K562 (cell line): ENCODE data around the gene C8A. TPM values are rescaled to one million over a fixed set of nuclear protein-coding genes. Genes with fewer than 3 reads are reported as not detected.

Experiments used
- ATAC-seq: fragments of 200-7000 bp; cut with Tn5 transposase; 3 replicates; pipeline ENCODE4 v1.9.1; 2020; ENCODE audit warnings: moderate library complexity
- Bru-seq: library from RNA; stranded (reverse); fragments of 400-500 nt; gene quantifications from one replicate; lab custom pipeline; 2021; lab: Mats Ljungman, UMichigan
- BruChase-seq, 2 experiments: library from RNA; stranded (reverse); fragments of 400-500 nt; gene quantifications; one replicate each; lab custom pipeline; 2021; lab: Mats Ljungman, UMichigan
- BruUV-seq: library from RNA; stranded (reverse); fragments of 400-500 nt; replicated peaks from 2 replicates; lab custom pipeline; 2021; lab: Mats Ljungman, UMichigan
- CTCF ChIA-PET: fragments of 300-600 bp; formaldehyde crosslinking; extraction: SDS; loops from one replicate; lab custom pipeline; 2021; ENCODE audit warnings: low intra/inter-chr PET ratio; lab: Yijun Ruan, JAX
- POLR2A ChIA-PET: fragments of 300-600, 350-650 bp; sonication (Branson Sonifier 250); formaldehyde crosslinking; extraction: SDS; loops from one replicate; lab custom pipeline; 2021; ENCODE audit warnings: antibody characterized with exemption, inconsistent platforms; lab: Yijun Ruan, JAX
- DNase-seq, 4 experiments: peaks; one replicate each; pipeline versions ENCODE4 v3.0.0 to v3.0.0-alpha.2; 2011 to 2018; ENCODE audit warnings: low spot score in 3 of 4, mixed read lengths in 3 of 4; ENCODE audit errors: extremely low read depth in 1 of 4
- FAIRE-seq: peaks from 2 replicates; lab custom pipeline; 2011; peaks lifted over from hg19 to GRCh38; lab: Jason Lieb, UNC
- H2AFZ ChIP-seq: 2 replicates; pipeline ENCODE4 v1.6.0; 2011; ENCODE audit warnings: low read depth, low read length, control low read depth, inconsistent platforms
- H3K27ac ChIP-seq: fragments of 200-600 bp; 3 replicates; pipeline ENCODE4 v1.8.0; 2011; ENCODE audit warnings: low read depth, mild to moderate bottlenecking, control low read depth, inconsistent platforms, low read length, moderate library complexity, mixed read lengths; ENCODE audit errors: extremely low read depth
- H3K27me3 ChIP-seq, 2 experiments: fragments of 300-600 bp in 1 of 2; 2 replicates in 1 of 2; 3 replicates in 1 of 2; pipeline versions ENCODE4 v1.6.0 to v1.8.0; 2011; ENCODE audit warnings: inconsistent platforms in 2 of 2, low read length in 2 of 2, mild to moderate bottlenecking in 1 of 2, mixed read lengths in 1 of 2, moderate library complexity in 1 of 2; ENCODE audit not compliant: control insufficient read depth in 2 of 2, insufficient read depth in 2 of 2
- H3K36me3 ChIP-seq: fragments of 300-600 bp; 3 replicates; pipeline ENCODE4 v1.8.0; 2011; ENCODE audit warnings: mild to moderate bottlenecking, low read length, inconsistent platforms; ENCODE audit not compliant: control insufficient read depth, insufficient read depth
- H3K4me1 ChIP-seq, 2 experiments: fragments of 200-600 bp in 1 of 2; replicated peaks in 1 of 2; 2 replicates in 1 of 2; 3 replicates in 1 of 2; pipeline versions ENCODE4 v1.5.1 to v1.8.0; 2011; ENCODE audit warnings: inconsistent platforms in 2 of 2, low read length in 2 of 2, mild to moderate bottlenecking in 1 of 2, mixed read lengths in 1 of 2, moderate library complexity in 1 of 2; ENCODE audit not compliant: control insufficient read depth in 2 of 2, insufficient read depth in 2 of 2
- H3K4me2 ChIP-seq: 2 replicates; pipeline ENCODE4 v1.6.1; 2011; ENCODE audit warnings: low read length, control low read depth, inconsistent platforms, mixed read lengths; ENCODE audit not compliant: insufficient read depth
- H3K4me3 ChIP-seq: fragments of 200-600 bp; sonication (generic), shearing (Covaris generic); 2 replicates; pipeline ENCODE4 v1.5.1; 2016; ENCODE audit warnings: control low read depth, inconsistent platforms
- H3K79me2 ChIP-seq: fragments of 200-600 bp; 3 replicates; pipeline ENCODE4 v1.8.0; 2011; ENCODE audit warnings: low read length, inconsistent platforms; ENCODE audit not compliant: control insufficient read depth, insufficient read depth
- H3K9ac ChIP-seq, 2 experiments: 2 replicates each; pipeline versions ENCODE4 v1.6.0 to v1.6.1; 2011; ENCODE audit warnings: low read depth in 2 of 2, low read length in 2 of 2, control low read depth in 1 of 2, inconsistent platforms in 1 of 2, mild to moderate bottlenecking in 1 of 2, mixed read lengths in 1 of 2; ENCODE audit not compliant: insufficient read depth in 1 of 2
- H3K9me1 ChIP-seq: one replicate; pipeline ENCODE4 v1.6.0; 2011; ENCODE audit warnings: inconsistent platforms, mild to moderate bottlenecking, low read length, moderate library complexity; ENCODE audit not compliant: control insufficient read depth, insufficient read depth
- H3K9me3 ChIP-seq: replicated peaks from 2 replicates; pipeline ENCODE4 v1.5.1; 2011; ENCODE audit warnings: low read depth, low read length, inconsistent platforms; ENCODE audit not compliant: control insufficient read depth, insufficient read depth
- H4K20me1 ChIP-seq: replicated peaks from 2 replicates; pipeline ENCODE4 v1.6.1; 2011; ENCODE audit warnings: low read length, inconsistent platforms, mixed read lengths; ENCODE audit not compliant: control insufficient read depth, insufficient read depth
- WGBS: fragments of 100-300 bp; shearing (Covaris generic); methylation state at CpG from one replicate; pipeline ENCODE4 v1.1.6; 2016; ENCODE audit warnings: low coverage, mixed read lengths; ENCODE audit not compliant: insufficient coverage; ENCODE audit errors: missing lambda C conversion rate; 5-methylcytosine and 5-hydroxymethylcytosine counted together
- in situ Hi-C: fragments of 300-500 bp; cut with MboI; formaldehyde crosslinking; loops from 4 replicates; pipeline ENCODE4 v1.15.0; 2018; ENCODE audit warnings: inconsistent platforms, mixed read lengths
- intact Hi-C: fragments of 100-400 bp; cut with micrococcal nuclease; formaldehyde crosslinking; loops from 2 replicates; pipeline ENCODE4 v1.14.2; 2022
- long read RNA-seq, 3 experiments: library from polyadenylated mRNA in 2 of 3; library from RNA in 1 of 3; unstranded in 2 of 3; stranded (forward) in 1 of 3; transcript quantifications; one replicate each; pipeline ENCODE4 v2.0.0, GENCODE V29; 2019 to 2022
- polyA minus RNA-seq, 3 experiments: library from RNA; depleted of rRNA, polyadenylated mRNA; stranded (reverse); fragments of >200 nt; gene quantifications; 2 replicates each; pipeline ENCODE4 v1.2.3, GENCODE V29; 2011
- polyA plus RNA-seq, 8 experiments: library from polyadenylated mRNA; depleted of rRNA in 4 of 8; stranded (reverse) in 5 of 8; unstranded in 3 of 8; fragments of >200 nt; fragmentation: Nextera tagmentation in 2 of 8; fragmentation: Illumina TruSeq in 1 of 8; extraction: Ambion mirVana in 2 of 8; extraction: Trizol in 1 of 8; gene quantifications; 2 replicates each; pipeline versions ENCODE4 v1.2.1 to v1.2.3, GENCODE V29; 2011 to 2014; ENCODE audit warnings: inconsistent platforms in 1 of 8, missing spikeins in 1 of 8
- total RNA-seq, 7 experiments: library from RNA; depleted of rRNA in 6 of 7; stranded (reverse); fragments of >200 nt in 6 of 7; fragmentation: Illumina TruSeq in 2 of 7; extraction: Trizol in 2 of 7; gene quantifications; 2 replicates each; pipeline versions ENCODE4 v1.2.1 to v1.2.3, GENCODE V29; 2011 to 2021; ENCODE audit warnings: low replicate concordance in 1 of 7
- TF ChIP-seq, protein P1 (sequence below): fragments of 450-650 bp; IDR thresholded peaks from 2 replicates; pipeline ENCODE4 v1.6.1; 2016; ENCODE audit warnings: low read depth, mild to moderate bottlenecking, moderate library complexity

Gene C8A
- not detected in 2 replicates for total RNA-seq (2011; cell fraction: chromatin; rRNA removed; ENCODE audit: low replicate concordance)
- total RNA-seq (2011; cell fraction: nucleolus; rRNA removed) = not detected in 2 replicates
- not detected in 2 replicates for total RNA-seq (2011; cell fraction: nucleoplasm; rRNA removed)
- not detected in 2 replicates for total RNA-seq (2014; rRNA removed)
- not detected in 2 replicates for total RNA-seq (2014; rRNA removed; fragmentation: Illumina TruSeq; extraction: Trizol)
- total RNA-seq (2015; rRNA removed; fragmentation: Illumina TruSeq; extraction: Trizol) = not detected in 2 replicates
- total RNA-seq (2021) = 0.09 TPM in 1 of 2 replicates, not detected in the other
- polyA plus RNA-seq (2011; rRNA removed) = not detected in 2 replicates
- not detected in 2 replicates for polyA plus RNA-seq (2011; cell fraction: cytosol; rRNA removed)
- polyA plus RNA-seq (2011; cell fraction: nucleus; rRNA removed) = not detected in 2 replicates
- not detected in 2 replicates for polyA plus RNA-seq (2012)
- not detected in 2 replicates for polyA plus RNA-seq (2014; fragmentation: Illumina TruSeq; extraction: Trizol)
- polyA plus RNA-seq (2014; fragmentation: Nextera tagmentation; extraction: Ambion mirVana) = not detected
- not detected in 2 replicates for polyA plus RNA-seq (2014; rRNA removed)
- not detected in 2 replicates for polyA minus RNA-seq (2011; rRNA and poly(A)+ RNA removed)
- not detected in 2 replicates for polyA minus RNA-seq (2011; cell fraction: cytosol; rRNA and poly(A)+ RNA removed)
- not detected in 2 replicates for polyA minus RNA-seq (2011; cell fraction: nucleus; rRNA and poly(A)+ RNA removed)
- not detected for Bru-seq, nascent RNA
- BruChase-seq, experiment 1, labeled RNA remaining after a 2-hour chase = not detected
- not detected for BruChase-seq, experiment 2, labeled RNA remaining after a 6-hour chase
- long read RNA-seq, experiment 1 = 0 reads
- long read RNA-seq, experiment 2 = 0 reads
- long read RNA-seq, experiment 3 = 0 reads

DNA sequence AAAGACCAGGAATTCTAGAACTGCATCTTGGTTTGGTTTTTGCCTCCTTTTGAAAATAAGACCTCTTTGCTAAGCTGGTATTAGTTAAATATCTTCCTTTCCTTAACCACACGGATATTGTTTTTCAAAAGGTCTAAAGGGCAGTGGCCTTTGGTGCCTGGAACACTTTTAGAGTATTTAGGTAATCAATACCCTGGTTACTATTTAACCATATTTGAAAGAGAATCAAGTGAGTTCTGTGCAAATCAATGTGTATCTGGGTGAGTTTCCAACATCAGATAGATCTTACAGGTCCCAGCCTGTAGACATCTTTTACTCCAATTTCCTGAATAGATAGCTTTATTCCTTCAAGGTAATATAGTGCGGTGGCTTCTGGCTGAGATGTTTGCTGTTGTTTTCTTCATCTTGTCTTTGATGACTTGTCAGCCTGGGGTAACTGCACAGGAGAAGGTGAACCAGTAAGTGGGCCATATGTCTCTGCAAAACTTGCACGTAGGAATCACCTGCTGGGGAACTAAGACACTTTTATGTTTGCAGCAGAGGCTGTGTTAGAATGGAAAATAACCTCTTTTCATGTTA lies at the start of gene C8A:
C8A (plus strand) TSS at position 277 of the 579 bp plus-strand sequence; CDS start at position 382, 105 bp downstream.
- intact Hi-C loops (no loop called here), in situ Hi-C loops (no loop called here)
- no peaks in the 10 kb centered on the region for H3K36me3 ChIP-seq
- ChIA-PET POLR2A (no interaction called here), CTCF (no interaction called here)
- ATAC-seq (no peak), FAIRE-seq (no peak), DNase-seq (no peak)
- no peak within 1 kb of the TSS for H3K27ac ChIP-seq
- no peak within 1 kb of the TSS for H2AFZ ChIP-seq
- H3K79me2 ChIP-seq = no peaks in the 10 kb centered on the region
- no peaks in the 10 kb centered on the region for H3K9me3 ChIP-seq
- no peaks in the 10 kb centered on the region for H3K27me3 ChIP-seq
- H3K9me1 ChIP-seq = no peaks in the 10 kb centered on the region
- no peaks in the 10 kb centered on the region for H4K20me1 ChIP-seq
- TF ChIP-seq, protein P1, sequence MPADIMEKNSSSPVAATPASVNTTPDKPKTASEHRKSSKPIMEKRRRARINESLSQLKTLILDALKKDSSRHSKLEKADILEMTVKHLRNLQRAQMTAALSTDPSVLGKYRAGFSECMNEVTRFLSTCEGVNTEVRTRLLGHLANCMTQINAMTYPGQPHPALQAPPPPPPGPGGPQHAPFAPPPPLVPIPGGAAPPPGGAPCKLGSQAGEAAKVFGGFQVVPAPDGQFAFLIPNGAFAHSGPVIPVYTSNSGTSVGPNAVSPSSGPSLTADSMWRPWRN = no peak
- TF ChIP-seq, all 486 proteins: peak for 0
- BruUV-seq = no TSS peak
- Histone ChIP-seq H3K4me3 (no peak within 1 kb of the TSS), H3K9ac (no peak within 1 kb of the TSS), H3K4me2 (no peak within 1 kb of the TSS), H3K4me1 (no peaks in the 10 kb centered on the region)
- WGBS = 3% methylated on average over 3 of the region's 3 CpGs
